ENCODE data around the gene HRAS.

Gene HRAS

DNA sequence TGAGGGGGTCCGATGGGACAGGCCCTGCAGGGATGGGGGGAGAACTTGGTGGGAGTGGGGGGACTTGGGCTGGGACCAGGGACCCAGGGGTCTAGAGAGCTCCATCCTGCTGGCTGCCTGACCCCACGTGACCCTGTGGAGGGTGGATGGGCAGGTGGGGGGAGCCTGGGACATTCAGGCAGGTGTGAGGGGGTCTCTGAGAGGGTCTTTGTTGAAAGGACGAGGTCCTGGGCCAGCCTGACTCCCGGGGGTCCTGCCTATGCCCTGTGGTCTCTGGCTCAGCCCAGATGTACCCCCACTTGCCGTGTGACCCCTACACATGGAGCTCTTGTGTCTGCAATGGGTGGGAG lies 9.4 kb upstream of the HRAS start:
- no peak overlapping the region for H3K4me3 ChIP-seq (ENCODE audit: low read depth, low read length)

DNA sequence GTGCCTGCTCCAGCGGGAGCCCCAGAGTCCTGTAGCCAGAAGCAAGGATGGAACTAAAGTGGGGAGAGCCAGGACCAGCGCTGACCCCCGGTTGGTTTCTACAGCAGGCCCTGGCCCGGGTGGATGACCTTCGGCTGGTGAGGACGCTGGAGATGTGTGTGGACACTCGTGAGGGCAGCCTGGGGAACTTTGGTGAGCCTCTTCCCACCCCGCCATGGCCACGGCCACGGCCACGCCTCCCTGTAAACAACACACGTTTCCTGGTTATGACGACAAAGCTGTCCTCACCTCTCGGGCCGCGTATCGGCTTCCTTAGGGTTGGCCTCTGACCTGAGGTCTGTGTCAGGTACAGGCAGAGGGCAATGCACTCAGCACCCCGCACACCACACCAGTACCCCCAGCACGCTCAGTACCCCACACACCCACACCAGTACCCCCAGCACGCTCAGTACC lies 6.1 kb upstream of the HRAS start:
- no peak for DNase-seq
- H3K27me3 ChIP-seq (ENCODE audit: insufficient read depth, low read depth, severe bottlenecking) = no peaks in the 10 kb centered on the region
- H3K36me3 ChIP-seq = no peaks in the 10 kb centered on the region
- no peak overlapping the region for H3K27ac ChIP-seq
- H3K9me3 ChIP-seq (ENCODE audit: severe bottlenecking) = peaks cover 2% of the 10 kb centered on the region
- TF ChIP-seq CTCF (IDR thresholded peaks at IDR 0.05; ENCODE audit: low read depth, low read length) = no peak
- no peak overlapping the region for H3K4me3 ChIP-seq (ENCODE audit: low read depth, low read length)

More for the DNA sequence above, 9.4 kb upstream of the HRAS start:
- DNase-seq = no peak
- no peak for TF ChIP-seq CTCF (IDR thresholded peaks at IDR 0.05; ENCODE audit: low read depth, low read length)
- no peak overlapping the region for H3K27ac ChIP-seq
- H3K9me3 ChIP-seq (ENCODE audit: severe bottlenecking) = no peaks in the 10 kb centered on the region
- H3K27me3 ChIP-seq (ENCODE audit: insufficient read depth, low read depth, severe bottlenecking) = no peaks in the 10 kb centered on the region
- H3K36me3 ChIP-seq = no peaks in the 10 kb centered on the region

DNA sequence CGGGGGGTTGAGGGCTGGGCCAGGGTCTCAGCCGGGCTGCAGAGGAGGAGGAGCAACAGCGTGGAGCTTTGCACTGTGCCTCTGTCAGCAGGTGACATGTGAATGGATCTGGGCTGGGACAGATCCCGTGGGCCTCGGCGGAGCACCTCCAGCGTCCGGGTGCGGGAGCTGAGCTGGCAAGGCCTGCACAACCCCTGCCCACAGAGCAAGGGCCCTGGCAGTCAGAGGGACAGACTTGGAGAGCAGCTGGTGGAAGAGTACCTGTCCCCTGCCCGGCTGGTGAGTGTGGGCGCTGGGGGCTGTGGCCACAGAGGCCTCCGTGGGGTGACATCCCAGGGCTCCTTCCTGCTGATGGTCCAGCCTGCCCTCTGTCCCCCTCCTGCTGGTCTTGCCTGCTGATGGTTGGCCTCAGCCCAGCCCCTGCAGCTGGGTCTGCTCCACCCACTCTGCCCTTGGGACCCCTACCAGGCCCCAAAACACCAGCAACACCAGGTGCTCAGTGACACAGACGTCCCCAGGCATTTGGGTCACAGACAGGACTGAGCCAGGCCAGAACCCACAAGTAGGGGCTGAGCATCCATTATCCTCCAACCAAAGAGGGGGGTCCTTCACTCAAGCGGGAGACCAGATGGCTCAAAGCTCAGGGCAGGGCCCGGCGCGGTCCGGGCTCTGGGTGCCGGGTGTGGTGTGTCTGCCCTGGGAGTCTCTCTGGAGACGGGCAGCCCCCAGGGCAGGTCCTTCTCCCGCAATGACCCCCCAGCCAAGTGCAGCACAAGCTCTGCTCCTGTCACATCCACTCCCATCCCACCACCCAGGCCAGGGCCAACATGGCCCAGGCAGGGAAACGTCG lies 5.4 kb upstream of the HRAS start:
- no peak for DNase-seq
- Histone ChIP-seq H3K36me3 (no peaks in the 10 kb centered on the region), H3K9me3 (ENCODE audit: severe bottlenecking) (peaks cover 2% of the 10 kb centered on the region), H3K27me3 (ENCODE audit: insufficient read depth, low read depth, severe bottlenecking) (no peaks in the 10 kb centered on the region), H3K4me3 (ENCODE audit: low read depth, low read length) (no peak overlapping the region), H3K27ac (no peak overlapping the region)
- no peak for TF ChIP-seq CTCF (IDR thresholded peaks at IDR 0.05; ENCODE audit: low read depth, low read length)

DNA sequence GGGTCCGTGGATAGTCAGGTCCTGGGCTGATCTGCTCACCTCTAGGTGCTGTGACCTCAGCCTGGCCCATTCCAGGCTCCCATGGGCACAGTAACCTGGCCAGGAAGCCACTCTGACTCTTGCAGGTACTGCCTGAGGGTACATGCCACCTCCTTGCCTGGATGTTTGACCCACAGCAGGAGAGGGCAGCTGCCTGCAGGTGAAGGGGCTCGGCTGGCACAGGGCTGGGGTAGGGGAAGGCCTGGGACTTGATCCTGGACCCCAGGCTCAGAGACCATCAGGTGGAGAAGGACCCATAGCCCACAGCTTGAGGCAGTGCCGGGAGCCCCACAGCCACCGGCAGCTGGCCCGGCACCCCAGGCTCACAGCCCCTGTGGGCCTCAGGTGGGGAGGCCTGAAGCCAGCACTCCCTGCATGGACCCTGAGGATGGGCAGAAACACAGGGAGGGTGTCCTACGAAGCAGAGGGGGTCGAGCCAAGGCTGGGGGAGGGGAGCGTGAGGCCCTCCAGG lies 4.7 kb upstream of the HRAS start:
- Histone ChIP-seq H3K36me3 (no peaks in the 10 kb centered on the region), H3K27ac (no peak overlapping the region), H3K27me3 (ENCODE audit: insufficient read depth, low read depth, severe bottlenecking) (no peaks in the 10 kb centered on the region), H3K9me3 (ENCODE audit: severe bottlenecking) (peaks cover 2% of the 10 kb centered on the region), H3K4me3 (ENCODE audit: low read depth, low read length) (no peak overlapping the region)
- no peak for DNase-seq
- TF ChIP-seq CTCF (IDR thresholded peaks at IDR 0.05; ENCODE audit: low read depth, low read length) = no peak

- no peak overlapping the region for H3K27ac ChIP-seq
- H3K27me3 ChIP-seq (ENCODE audit: insufficient read depth, low read depth, severe bottlenecking) = no peaks in the 10 kb centered on the region
- TF ChIP-seq CTCF (IDR thresholded peaks at IDR 0.05; ENCODE audit: low read depth, low read length) = no peak
- DNase-seq = no peak
- peaks cover 8% of the 10 kb centered on the region for H3K36me3 ChIP-seq
- no peak overlapping the region for H3K4me3 ChIP-seq (ENCODE audit: low read depth, low read length)
- peaks cover 2% of the 10 kb centered on the region for H3K9me3 ChIP-seq (ENCODE audit: severe bottlenecking)
These were observed 3.2 kb upstream of the HRAS start for GRCh38 chr11:538431-539051.

Measured in WERI-Rb-1 (cell line).